B cell (primary cell): ENCODE results near the gene CPOX. TPM values are rescaled to one million over a fixed set of nuclear protein-coding genes. Genes with fewer than 3 reads are reported as not detected.

Experiments used
- ATAC-seq: fragments of 200-7000 bp; cut with Tn5 transposase; one replicate; pipeline ENCODE4 v1.10.0; 2021; ENCODE audit warnings: low read depth, mild to moderate bottlenecking, moderate number of reproducible peaks, moderate library complexity
- CTCF ChIA-PET: fragments of 350-600 bp; sonication (Branson Sonifier 250); formaldehyde crosslinking; loops from one replicate; lab custom pipeline; 2021; ENCODE audit warnings: antibody characterized with exemption, inconsistent platforms; lab: Charles Lee
- POLR2A ChIA-PET: fragments of 350-600 bp; sonication (Branson Sonifier 250); formaldehyde crosslinking; loops from one replicate; lab custom pipeline; 2021; ENCODE audit warnings: antibody characterized with exemption; lab: Charles Lee
- DNase-seq: peaks from one replicate; pipeline ENCODE4 v3.0.0; 2013
- H2AFZ ChIP-seq: 2 replicates; pipeline ENCODE4 v1.6.1; 2012; ENCODE audit warnings: mild to moderate bottlenecking, low read depth, low read length; ENCODE audit not compliant: insufficient read depth, poor library complexity, severe bottlenecking
- H3K27ac ChIP-seq, 2 donors: 1 replicate in 1 of 2; 2 replicates in 1 of 2; pipeline ENCODE4 v1.5.1; 2012 to 2013; ENCODE audit warnings: low read length in 2 of 2, mild to moderate bottlenecking in 2 of 2, moderate library complexity in 1 of 2
- H3K27me3 ChIP-seq, 4 experiments: fragments of 200-600 bp in 1 of 4; sonication (generic) in 1 of 4; replicated peaks in 1 of 4; 1 replicate in 2 of 4; 2 replicates in 2 of 4; pipeline versions ENCODE4 v1.6.1 to v1.7.0; 2013 to 2016; ENCODE audit warnings: low read length in 3 of 4, mild to moderate bottlenecking in 2 of 4, mixed read lengths in 1 of 4, moderate library complexity in 1 of 4; ENCODE audit not compliant: insufficient read depth in 4 of 4, control insufficient read depth in 3 of 4; ENCODE audit errors: control extremely low read depth in 1 of 4
- H3K36me3 ChIP-seq, 2 experiments: replicated peaks in 1 of 2; 1 replicate in 1 of 2; 2 replicates in 1 of 2; pipeline versions ENCODE4 v1.6.1 to v1.7.1; 2013; ENCODE audit warnings: low read length in 1 of 2; ENCODE audit not compliant: insufficient read depth in 2 of 2, control insufficient read depth in 1 of 2; ENCODE audit errors: control extremely low read depth in 1 of 2, extremely low read depth in 1 of 2
- H3K4me1 ChIP-seq, 2 donors: fragments of 200-600 bp in 1 of 2; sonication (generic) in 1 of 2; 1 replicate in 1 of 2; 2 replicates in 1 of 2; pipeline versions ENCODE4 v1.5.1 to v1.6.1; 2013 to 2017; ENCODE audit warnings: low read length in 2 of 2; ENCODE audit not compliant: control insufficient read depth in 2 of 2, insufficient read depth in 2 of 2
- H3K4me2 ChIP-seq: replicated peaks from 2 replicates; pipeline ENCODE3; 2012; ENCODE audit warnings: mild to moderate bottlenecking, low read depth, low read length; ENCODE audit not compliant: poor library complexity, severe bottlenecking
- H3K4me3 ChIP-seq, 5 experiments: fragments of 200-600 bp in 1 of 5; sonication (generic) in 1 of 5; 1 replicate in 3 of 5; 2 replicates in 2 of 5; pipeline versions ENCODE4 v1.5.1 to v1.7.0; 2011 to 2016; ENCODE audit warnings: low read length in 4 of 5, mild to moderate bottlenecking in 4 of 5, low read depth in 2 of 5, control low read depth in 1 of 5, moderate library complexity in 1 of 5; ENCODE audit not compliant: insufficient read depth in 1 of 5; ENCODE audit errors: control extremely low read depth in 1 of 5, extremely low read depth in 1 of 5
- H3K79me2 ChIP-seq: fragments of 200-600 bp; sonication (generic); one replicate; pipeline ENCODE4 v1.6.0; 2016; ENCODE audit warnings: low read length; ENCODE audit not compliant: control insufficient read depth, insufficient read depth
- H3K9ac ChIP-seq: fragments of 200-600 bp; sonication (generic); 2 replicates; pipeline ENCODE4 v1.6.1; 2017; ENCODE audit warnings: mild to moderate bottlenecking, low read length, moderate library complexity
- H3K9me3 ChIP-seq, 3 donors: one replicate each; pipeline versions ENCODE4 v1.6.1 to v1.7.1; 2013; ENCODE audit warnings: low read length in 2 of 3; ENCODE audit not compliant: control insufficient read depth in 2 of 3, insufficient read depth in 1 of 3; ENCODE audit errors: control extremely low read depth in 1 of 3
- H4K20me1 ChIP-seq: 2 replicates; pipeline ENCODE4 v1.6.0; 2012; ENCODE audit warnings: mild to moderate bottlenecking, low read length; ENCODE audit not compliant: insufficient read depth, control insufficient read depth, poor library complexity, severe bottlenecking
- H3K27ac Mint-ChIP-seq: one replicate; pipeline ENCODE4 v1.8.0; 2021; ENCODE audit warnings: mixed read lengths
- H3K27me3 Mint-ChIP-seq: one replicate; pipeline ENCODE4 v1.8.0; 2021; ENCODE audit warnings: mixed read lengths
- H3K4me1 Mint-ChIP-seq: one replicate; pipeline ENCODE4 v1.8.0; 2021; ENCODE audit warnings: mixed read lengths
- H3K4me3 Mint-ChIP-seq: one replicate; pipeline ENCODE4 v1.8.0; 2021; ENCODE audit warnings: mixed read lengths
- H3K9me3 Mint-ChIP-seq: one replicate; pipeline ENCODE4 v1.8.0; 2022; ENCODE audit warnings: mixed read lengths; ENCODE audit not compliant: insufficient read depth
- EZH2 ChIP-seq: IDR thresholded peaks from 2 replicates; pipeline ENCODE4 v1.6.1; 2012; ENCODE audit warnings: borderline replicate concordance, low read depth, mild to moderate bottlenecking, moderate library complexity, low read length; ENCODE audit not compliant: insufficient read depth, poor library complexity, severe bottlenecking
- WGBS: methylation state at CpG from one replicate; pipeline ENCODE4 v1.1.5; 2013; ENCODE audit warnings: missing lambda C conversion rate; ENCODE audit not compliant: insufficient coverage; 5-methylcytosine and 5-hydroxymethylcytosine counted together
- intact Hi-C: fragments of 100-400 bp; cut with micrococcal nuclease; formaldehyde crosslinking; loops from one replicate; pipeline ENCODE4 v1.10.0; 2022
- polyA plus RNA-seq: library from polyadenylated mRNA; depleted of rRNA; stranded (reverse); fragments of >200 nt; gene quantifications from 2 replicates; pipeline ENCODE4 v1.2.3, GENCODE V29; 2012
- total RNA-seq, 2 donors: library from RNA; stranded (reverse); fragments of 120-200 nt in 1 of 2; gene quantifications; 1 replicate in 1 of 2; 2 replicates in 1 of 2; pipeline versions ENCODE4 v1.2.3 to v1.2.4, GENCODE V29; 2013 to 2022
- TF ChIP-seq, protein P1 (sequence below): fragments of 200-600 bp; IDR thresholded peaks from one replicate; pipeline ENCODE4 v1.8.0; 2022; ENCODE audit warnings: antibody characterized with exemption, mild to moderate bottlenecking

Gene CPOX
- total and polyA plus RNA-seq, 2 donors (not counting 1 experiment from before 2014, with no cell fraction given): 6.8 to 17.5 TPM

DNA sequence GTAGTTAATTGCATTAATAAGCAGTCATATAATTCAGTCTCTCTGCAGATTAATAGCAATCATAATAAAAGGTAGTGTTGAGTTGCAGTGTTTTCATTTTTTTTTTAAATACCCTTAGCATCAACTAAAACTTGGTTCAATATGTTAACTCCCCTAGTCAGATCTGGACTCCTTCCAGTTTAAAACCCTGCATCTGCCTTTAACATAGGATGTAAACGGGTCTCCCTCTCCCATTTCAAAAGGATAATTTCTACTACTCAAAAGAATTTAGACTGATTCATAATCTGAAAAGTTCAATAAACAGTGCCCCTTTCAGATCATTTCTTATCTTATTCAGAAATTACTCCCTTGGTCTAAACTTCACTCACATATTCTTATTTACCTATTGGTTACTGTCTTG, 11.4 kb downstream of the CPOX start:
- no peak overlapping the region for H3K27ac ChIP-seq
- H3K27ac Mint-ChIP-seq: no peak overlapping the region

DNA sequence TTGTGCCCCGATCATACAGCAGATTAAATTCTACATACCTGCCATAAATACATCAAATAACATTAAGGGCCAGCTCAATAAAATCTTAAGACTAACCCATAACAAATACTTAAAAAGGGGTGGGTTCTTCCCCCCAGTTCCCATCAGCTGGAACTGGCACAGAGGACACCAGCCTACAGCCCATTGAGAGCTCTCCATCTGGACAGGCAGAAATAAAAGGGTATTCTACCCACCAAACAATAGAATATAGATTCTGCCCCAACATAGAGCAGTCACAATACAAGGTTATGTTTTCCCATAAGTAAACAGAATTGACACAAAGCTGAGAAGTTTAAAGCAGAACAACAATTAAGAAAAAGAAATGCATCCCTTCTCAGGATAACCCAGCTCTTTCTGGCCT, 11.9 kb downstream of the CPOX start:
- H3K4me3 Mint-ChIP-seq: no peak overlapping the region
- Histone ChIP-seq H3K79me2 (no peaks in the 10 kb centered on the region), H3K4me1 (no peaks in the 10 kb centered on the region), H3K27ac (no peak overlapping the region), H3K9me3 (no peaks in the 10 kb centered on the region), H3K36me3 (peaks cover 11 to 28% of the 10 kb centered on the region in 2 experiments), H3K4me3 (no peak overlapping the region), H4K20me1 (no peaks in the 10 kb centered on the region), H3K27me3 (no peaks in the 10 kb centered on the region), H2AFZ (no peak overlapping the region), H3K4me2 (no peak overlapping the region), H3K9ac (no peak overlapping the region)
- intact Hi-C loops: no loop called here
- CTCF ChIA-PET: interaction anchor here (1.4 kb wide), 1 partner anchor 21 kb away, joined by 4 read pairs; no protein-coding TSS in a partner anchor
- H3K27ac Mint-ChIP-seq: no peak overlapping the region
- WGBS: no CpG with 5 or more reads among the region's 1 CpG
- TF ChIP-seq, protein P1, sequence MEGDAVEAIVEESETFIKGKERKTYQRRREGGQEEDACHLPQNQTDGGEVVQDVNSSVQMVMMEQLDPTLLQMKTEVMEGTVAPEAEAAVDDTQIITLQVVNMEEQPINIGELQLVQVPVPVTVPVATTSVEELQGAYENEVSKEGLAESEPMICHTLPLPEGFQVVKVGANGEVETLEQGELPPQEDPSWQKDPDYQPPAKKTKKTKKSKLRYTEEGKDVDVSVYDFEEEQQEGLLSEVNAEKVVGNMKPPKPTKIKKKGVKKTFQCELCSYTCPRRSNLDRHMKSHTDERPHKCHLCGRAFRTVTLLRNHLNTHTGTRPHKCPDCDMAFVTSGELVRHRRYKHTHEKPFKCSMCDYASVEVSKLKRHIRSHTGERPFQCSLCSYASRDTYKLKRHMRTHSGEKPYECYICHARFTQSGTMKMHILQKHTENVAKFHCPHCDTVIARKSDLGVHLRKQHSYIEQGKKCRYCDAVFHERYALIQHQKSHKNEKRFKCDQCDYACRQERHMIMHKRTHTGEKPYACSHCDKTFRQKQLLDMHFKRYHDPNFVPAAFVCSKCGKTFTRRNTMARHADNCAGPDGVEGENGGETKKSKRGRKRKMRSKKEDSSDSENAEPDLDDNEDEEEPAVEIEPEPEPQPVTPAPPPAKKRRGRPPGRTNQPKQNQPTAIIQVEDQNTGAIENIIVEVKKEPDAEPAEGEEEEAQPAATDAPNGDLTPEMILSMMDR: no peak
- TF ChIP-seq EZH2: no peak
- no peak for ATAC-seq
- H3K27me3 Mint-ChIP-seq: no peaks in the 10 kb centered on the region
- no peaks in the 10 kb centered on the region for H3K9me3 Mint-ChIP-seq
- H3K4me1 Mint-ChIP-seq: no peaks in the 10 kb centered on the region
- POLR2A ChIA-PET: no interaction called here
- DNase-seq: no peak

More for the DNA sequence above, 11.4 kb downstream of the CPOX start:
- Histone ChIP-seq H3K36me3 (peaks cover 11 to 28% of the 10 kb centered on the region in 2 experiments), H2AFZ (no peak overlapping the region), H3K9ac (no peak overlapping the region), H3K9me3 (no peaks in the 10 kb centered on the region), H3K79me2 (no peaks in the 10 kb centered on the region), H3K4me2 (no peak overlapping the region), H4K20me1 (no peaks in the 10 kb centered on the region), H3K27me3 (no peaks in the 10 kb centered on the region), H3K4me1 (no peaks in the 10 kb centered on the region), H3K4me3 (no peak overlapping the region)
- no peaks in the 10 kb centered on the region for H3K9me3 Mint-ChIP-seq
- H3K27me3 Mint-ChIP-seq: no peaks in the 10 kb centered on the region
- ChIA-PET POLR2A (no interaction called here), CTCF (interaction anchor here (1.4 kb wide), 1 partner anchor 20 kb away, joined by 4 read pairs; no protein-coding TSS in a partner anchor)
- H3K4me1 Mint-ChIP-seq: no peaks in the 10 kb centered on the region
- DNase-seq (no peak), ATAC-seq (no peak)
- no peak for TF ChIP-seq EZH2
- TF ChIP-seq, protein P1: no peak
- intact Hi-C loops: no loop called here
- H3K4me3 Mint-ChIP-seq: no peak overlapping the region
- WGBS: 100% methylated on average over 1 of the region's 1 CpG
